ENCODE results near the gene PRH2.

PRH2 gene

GRCh38 chr12:10941369-10941768 is 12.3 kb downstream of the PRH2 start:
- Mint-ChIP-seq H3K36me3 (no peaks in the 10 kb centered on the region), H3K4me3 (no peak overlapping the region), H3K27me3 (no peaks in the 10 kb centered on the region), H3K4me1 (peaks cover 6% of the 10 kb centered on the region), H3K9me3 (no peaks in the 10 kb centered on the region), H3K27ac (no peak overlapping the region)
- no peak for ATAC-seq

- H3K27ac Mint-ChIP-seq = no peak overlapping the region
- H3K4me3 Mint-ChIP-seq = no peak overlapping the region
- ATAC-seq = peak; percentile 47
- peaks cover 6% of the 10 kb centered on the region for H3K4me1 Mint-ChIP-seq
- peaks cover 3% of the 10 kb centered on the region for H3K9me3 Mint-ChIP-seq
- peaks cover 5% of the 10 kb centered on the region for H3K36me3 Mint-ChIP-seq
- no peaks in the 10 kb centered on the region for H3K27me3 Mint-ChIP-seq
Observed at GRCh38 chr12:10941916-10942607, 13.0 kb downstream of the PRH2 start.

- Mint-ChIP-seq H3K9me3 (peaks cover 4% of the 10 kb centered on the region), H3K4me1 (peaks cover 6% of the 10 kb centered on the region), H3K27ac (no peak overlapping the region), H3K4me3 (no peak overlapping the region), H3K27me3 (no peaks in the 10 kb centered on the region), H3K36me3 (peaks cover 16% of the 10 kb centered on the region)
- ATAC-seq = no peak
Observed at GRCh38 chr12:10943167-10943566, 14.1 kb downstream of the PRH2 start.

GRCh38 chr12:10952645-10953044 is 23.6 kb downstream of the PRH2 start:
- Mint-ChIP-seq H3K9me3 (peaks cover 18% of the 10 kb centered on the region), H3K27ac (no peak overlapping the region), H3K36me3 (peaks cover 72% of the 10 kb centered on the region), H3K27me3 (no peaks in the 10 kb centered on the region), H3K4me3 (no peak overlapping the region), H3K4me1 (peaks cover 10% of the 10 kb centered on the region)
- ATAC-seq = no peak

GRCh38 chr12:10956085-10956484 is 27.0 kb downstream of the PRH2 start:
- no peaks in the 10 kb centered on the region for H3K27me3 Mint-ChIP-seq
- H3K36me3 Mint-ChIP-seq = peaks cover 69% of the 10 kb centered on the region
- peaks cover 14% of the 10 kb centered on the region for H3K4me1 Mint-ChIP-seq
- ATAC-seq = no peak
- no peak overlapping the region for H3K4me3 Mint-ChIP-seq
- no peak overlapping the region for H3K27ac Mint-ChIP-seq
- peaks cover 13% of the 10 kb centered on the region for H3K9me3 Mint-ChIP-seq

GRCh38 chr12:10957741-10958140 is 28.7 kb downstream of the PRH2 start:
- H3K4me1 Mint-ChIP-seq = peaks cover 28% of the 10 kb centered on the region
- ATAC-seq = no peak

GRCh38 chr12:10959804-10960203 is 30.8 kb downstream of the PRH2 start:
- peaks cover 13% of the 10 kb centered on the region for H3K9me3 Mint-ChIP-seq
- ATAC-seq = no peak

More at GRCh38 chr12:10957741-10958140, 28.7 kb downstream of the PRH2 start:
- Mint-ChIP-seq H3K27ac (no peak overlapping the region), H3K36me3 (peaks cover 67% of the 10 kb centered on the region), H3K9me3 (peaks cover 13% of the 10 kb centered on the region), H3K4me3 (no peak overlapping the region), H3K27me3 (no peaks in the 10 kb centered on the region)

GRCh38 chr12:10960211-10960610 is 31.2 kb downstream of the PRH2 start:
- peaks cover 51% of the 10 kb centered on the region for H3K36me3 Mint-ChIP-seq
- H3K27ac Mint-ChIP-seq = no peak overlapping the region
- H3K4me3 Mint-ChIP-seq = no peak overlapping the region
- H3K4me1 Mint-ChIP-seq = peaks cover 28% of the 10 kb centered on the region
- ATAC-seq = no peak
- H3K9me3 Mint-ChIP-seq = peaks cover 13% of the 10 kb centered on the region
- no peaks in the 10 kb centered on the region for H3K27me3 Mint-ChIP-seq

More at GRCh38 chr12:10959804-10960203, 30.8 kb downstream of the PRH2 start:
- peaks cover 28% of the 10 kb centered on the region for H3K4me1 Mint-ChIP-seq
- H3K27me3 Mint-ChIP-seq = no peaks in the 10 kb centered on the region
- no peak overlapping the region for H3K4me3 Mint-ChIP-seq
- no peak overlapping the region for H3K27ac Mint-ChIP-seq
- H3K36me3 Mint-ChIP-seq = peaks cover 55% of the 10 kb centered on the region

- H3K27ac Mint-ChIP-seq = no peak overlapping the region
- peaks cover 26% of the 10 kb centered on the region for H3K4me1 Mint-ChIP-seq
- H3K4me3 Mint-ChIP-seq = no peak overlapping the region
- peaks cover 33% of the 10 kb centered on the region for H3K36me3 Mint-ChIP-seq
- ATAC-seq = no peak
- peaks cover 2% of the 10 kb centered on the region for H3K9me3 Mint-ChIP-seq
- no peaks in the 10 kb centered on the region for H3K27me3 Mint-ChIP-seq
Observed at GRCh38 chr12:10965476-10965875, 36.4 kb downstream of the PRH2 start.

GRCh38 chr12:10966314-10966713 is 37.3 kb downstream of the PRH2 start:
- ATAC-seq = no peak
- Mint-ChIP-seq H3K4me1 (peaks cover 20% of the 10 kb centered on the region), H3K27me3 (no peaks in the 10 kb centered on the region), H3K4me3 (no peak overlapping the region), H3K36me3 (peaks cover 33% of the 10 kb centered on the region), H3K9me3 (peaks cover 2% of the 10 kb centered on the region), H3K27ac (no peak overlapping the region)

- Mint-ChIP-seq H3K9me3 (peaks cover 2% of the 10 kb centered on the region), H3K36me3 (peaks cover 26% of the 10 kb centered on the region), H3K27me3 (no peaks in the 10 kb centered on the region), H3K27ac (no peak overlapping the region), H3K4me1 (peaks cover 10% of the 10 kb centered on the region), H3K4me3 (no peak overlapping the region)
- no peak for ATAC-seq
Observed at GRCh38 chr12:10967409-10967808, 38.4 kb downstream of the PRH2 start.

- Mint-ChIP-seq H3K36me3 (peaks cover 32% of the 10 kb centered on the region), H3K9me3 (peaks cover 2% of the 10 kb centered on the region), H3K4me1 (peaks cover 7% of the 10 kb centered on the region), H3K27me3 (no peaks in the 10 kb centered on the region), H3K27ac (no peak overlapping the region), H3K4me3 (no peak overlapping the region)
- ATAC-seq = no peak
Observed at GRCh38 chr12:10968765-10969456, 39.9 kb downstream of the PRH2 start.

- Mint-ChIP-seq H3K27me3 (no peaks in the 10 kb centered on the region), H3K36me3 (peaks cover 23% of the 10 kb centered on the region), H3K4me1 (peaks cover 21% of the 10 kb centered on the region), H3K4me3 (no peak overlapping the region), H3K27ac (no peak overlapping the region), H3K9me3 (no peaks in the 10 kb centered on the region)
- ATAC-seq = no peak
Observed at GRCh38 chr12:10974965-10975364, 45.9 kb downstream of the PRH2 start.

- Mint-ChIP-seq H3K36me3 (peaks cover 10% of the 10 kb centered on the region), H3K4me1 (peaks cover 6% of the 10 kb centered on the region), H3K27me3 (no peaks in the 10 kb centered on the region), H3K4me3 (no peak overlapping the region), H3K9me3 (no peaks in the 10 kb centered on the region), H3K27ac (no peak overlapping the region)
- no peak for ATAC-seq
Observed at GRCh38 chr12:10982244-10982643, 53.2 kb downstream of the PRH2 start.
